Hepatocyte (in vitro differentiated cells): Measurements from ENCODE around the gene TMEM164. TPM values are rescaled to one million over a fixed set of nuclear protein-coding genes. Genes with fewer than 3 reads are reported as not detected.

Source experiments
- DNase-seq: peaks from one replicate; pipeline ENCODE4 v3.0.0-alpha.2; 2016; ENCODE audit warnings: low spot score
- H2AFZ ChIP-seq: fragments of 200-600 bp; sonication (generic); 2 replicates; pipeline ENCODE4 v1.6.0; 2016; ENCODE audit warnings: antibody characterized with exemption, mild to moderate bottlenecking
- H3K27ac ChIP-seq: fragments of 200-600 bp; sonication (generic); 2 replicates; pipeline ENCODE4 v1.5.1; 2016; ENCODE audit warnings: mild to moderate bottlenecking
- H3K27me3 ChIP-seq: fragments of 200-600 bp; sonication (generic); 2 replicates; pipeline ENCODE4 v1.6.1; 2016
- H3K36me3 ChIP-seq: fragments of 200-600 bp; sonication (generic); replicated peaks from 2 replicates; pipeline ENCODE4 v1.5.1; 2016; ENCODE audit warnings: low read depth; ENCODE audit not compliant: insufficient read depth
- H3K4me1 ChIP-seq: fragments of 200-600 bp; sonication (generic); 2 replicates; pipeline ENCODE4 v1.5.1; 2016; ENCODE audit warnings: mild to moderate bottlenecking, moderate library complexity; ENCODE audit not compliant: insufficient read depth
- H3K4me2 ChIP-seq: fragments of 200-600 bp; sonication (generic); 2 replicates; pipeline ENCODE4 v1.6.0; 2016
- H3K4me3 ChIP-seq: fragments of 200-600 bp; sonication (generic); 2 replicates; pipeline ENCODE4 v1.5.1; 2016; ENCODE audit warnings: mild to moderate bottlenecking
- H3K79me2 ChIP-seq: fragments of 200-600 bp; sonication (generic); 2 replicates; pipeline ENCODE4 v1.6.0; 2017; ENCODE audit warnings: mild to moderate bottlenecking
- H3K9me2 ChIP-seq: fragments of 200-600 bp; sonication (generic); replicated peaks from 2 replicates; pipeline ENCODE4 v1.6.0; 2017; ENCODE audit warnings: mild to moderate bottlenecking; ENCODE audit not compliant: insufficient read depth
- H3K9me3 ChIP-seq: fragments of 200-600 bp; sonication (generic); 2 replicates; pipeline ENCODE4 v1.5.1; 2016; ENCODE audit warnings: low read depth, mild to moderate bottlenecking
- H4K20me1 ChIP-seq: fragments of 200-600 bp; sonication (generic); 2 replicates; pipeline ENCODE4 v1.6.0; 2016; ENCODE audit warnings: mild to moderate bottlenecking; ENCODE audit not compliant: insufficient read depth, poor library complexity, severe bottlenecking
- EZH2 ChIP-seq: fragments of 200-600 bp; sonication (generic); IDR thresholded peaks from 2 replicates; pipeline ENCODE4 v1.6.1; 2016; ENCODE audit warnings: antibody characterized with exemption, mild to moderate bottlenecking, borderline replicate concordance
- EZH2phosphoT487 ChIP-seq: fragments of 200-600 bp; sonication (generic); IDR thresholded peaks from one replicate; pipeline ENCODE4 v1.6.1; 2018; ENCODE audit warnings: antibody characterized with exemption, mild to moderate bottlenecking, low read depth, moderate library complexity; ENCODE audit not compliant: unreplicated experiment, severe bottlenecking
- WGBS: methylation state at CpG from one replicate; pipeline ENCODE4 v1.1.6; 2016; ENCODE audit warnings: low lambda C conversion rate; ENCODE audit errors: missing lambda C conversion rate; 5-methylcytosine and 5-hydroxymethylcytosine counted together
- polyA plus RNA-seq: library from polyadenylated mRNA; unstranded; fragments of >200 nt; fragmentation: Nextera tagmentation; extraction: Ambion mirVana; gene quantifications from 2 replicates; pipeline ENCODE4 v1.2.1, GENCODE V29; 2016
- total RNA-seq: library from RNA; depleted of rRNA; stranded (reverse); fragments of >200 nt; gene quantifications from 2 replicates; pipeline ENCODE4 v1.2.3, GENCODE V29; 2014
- TF ChIP-seq, protein P1 (sequence below): fragments of 200-600 bp; sonication (generic); IDR thresholded peaks from 2 replicates; pipeline ENCODE4 v1.5.1; 2016; ENCODE audit warnings: antibody characterized with exemption, mild to moderate bottlenecking; ENCODE audit not compliant: poor library complexity

TMEM164 gene
- total and polyA plus RNA-seq, 2 experiments from 2014 or later, result 5.4 to 34.2 TPM

DNA sequence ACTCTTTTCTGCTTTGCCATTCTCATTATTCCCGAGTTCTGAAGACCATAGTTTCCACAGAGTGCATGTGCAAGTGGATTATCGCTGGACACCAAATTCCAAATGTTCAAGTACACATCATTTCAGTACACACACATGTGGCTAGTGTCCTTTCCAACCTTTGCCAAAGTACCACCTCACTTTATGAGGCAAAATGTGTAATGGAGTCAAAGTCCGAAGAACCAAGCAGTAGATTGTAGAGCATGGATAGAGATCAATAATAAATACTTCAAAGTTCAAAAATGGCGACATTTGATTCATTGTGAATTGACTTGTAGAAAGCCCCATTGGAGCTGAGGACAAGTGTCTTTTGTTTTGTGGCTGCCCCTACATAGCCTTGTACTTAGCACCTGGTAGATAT lies 115.6 kb downstream of the TMEM164 start:
- H3K4me1 ChIP-seq, result no peaks in the 10 kb centered on the region
- TF ChIP-seq EZH2, result no peak
- TF ChIP-seq, protein P1, sequence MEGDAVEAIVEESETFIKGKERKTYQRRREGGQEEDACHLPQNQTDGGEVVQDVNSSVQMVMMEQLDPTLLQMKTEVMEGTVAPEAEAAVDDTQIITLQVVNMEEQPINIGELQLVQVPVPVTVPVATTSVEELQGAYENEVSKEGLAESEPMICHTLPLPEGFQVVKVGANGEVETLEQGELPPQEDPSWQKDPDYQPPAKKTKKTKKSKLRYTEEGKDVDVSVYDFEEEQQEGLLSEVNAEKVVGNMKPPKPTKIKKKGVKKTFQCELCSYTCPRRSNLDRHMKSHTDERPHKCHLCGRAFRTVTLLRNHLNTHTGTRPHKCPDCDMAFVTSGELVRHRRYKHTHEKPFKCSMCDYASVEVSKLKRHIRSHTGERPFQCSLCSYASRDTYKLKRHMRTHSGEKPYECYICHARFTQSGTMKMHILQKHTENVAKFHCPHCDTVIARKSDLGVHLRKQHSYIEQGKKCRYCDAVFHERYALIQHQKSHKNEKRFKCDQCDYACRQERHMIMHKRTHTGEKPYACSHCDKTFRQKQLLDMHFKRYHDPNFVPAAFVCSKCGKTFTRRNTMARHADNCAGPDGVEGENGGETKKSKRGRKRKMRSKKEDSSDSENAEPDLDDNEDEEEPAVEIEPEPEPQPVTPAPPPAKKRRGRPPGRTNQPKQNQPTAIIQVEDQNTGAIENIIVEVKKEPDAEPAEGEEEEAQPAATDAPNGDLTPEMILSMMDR, result no peak
- no peak for TF ChIP-seq EZH2phosphoT487
- WGBS, result 70% methylated on average over 4 of the region's 4 CpGs
- H2AFZ ChIP-seq, result no peak overlapping the region
- H3K4me3 ChIP-seq, result no peak overlapping the region
- no peaks in the 10 kb centered on the region for H3K27me3 ChIP-seq
- H3K9me3 ChIP-seq, result no peaks in the 10 kb centered on the region
- no peak overlapping the region for H3K4me2 ChIP-seq
- no peaks in the 10 kb centered on the region for H4K20me1 ChIP-seq
- no peaks in the 10 kb centered on the region for H3K36me3 ChIP-seq
- DNase-seq, result no peak
- H3K27ac ChIP-seq, result no peak overlapping the region
- H3K9me2 ChIP-seq, result no peaks in the 10 kb centered on the region
- H3K79me2 ChIP-seq, result no peaks in the 10 kb centered on the region

- TF ChIP-seq, protein P1, result no peak
- TF ChIP-seq EZH2 (no peak), EZH2phosphoT487 (no peak)
- H3K4me3 ChIP-seq, result no peak overlapping the region
- no peaks in the 10 kb centered on the region for H4K20me1 ChIP-seq
- WGBS, result 67% methylated on average over 2 of the region's 2 CpGs
- H3K4me2 ChIP-seq, result no peak overlapping the region
- no peaks in the 10 kb centered on the region for H3K4me1 ChIP-seq
- no peaks in the 10 kb centered on the region for H3K9me3 ChIP-seq
- no peak overlapping the region for H3K27ac ChIP-seq
- no peak for DNase-seq
- H3K27me3 ChIP-seq, result no peaks in the 10 kb centered on the region
- no peaks in the 10 kb centered on the region for H3K36me3 ChIP-seq
- no peaks in the 10 kb centered on the region for H3K9me2 ChIP-seq
- H3K79me2 ChIP-seq, result no peaks in the 10 kb centered on the region
- H2AFZ ChIP-seq, result no peak overlapping the region
These were observed 116.6 kb downstream of the TMEM164 start for GRCh38 chrX:110119480-110119879.

GRCh38 chrX:110120025-110120424 lies 117.1 kb downstream of the TMEM164 start:
- 38% methylated on average over 2 of the region's 2 CpGs for WGBS
- H3K4me1 ChIP-seq, result no peaks in the 10 kb centered on the region
- H3K9me2 ChIP-seq, result no peaks in the 10 kb centered on the region
- H3K4me3 ChIP-seq, result no peak overlapping the region
- TF ChIP-seq EZH2phosphoT487 (no peak), EZH2 (no peak)
- TF ChIP-seq, protein P1, result no peak
- H3K4me2 ChIP-seq, result no peak overlapping the region
- no peaks in the 10 kb centered on the region for H4K20me1 ChIP-seq
- H3K9me3 ChIP-seq, result no peaks in the 10 kb centered on the region
- H3K79me2 ChIP-seq, result no peaks in the 10 kb centered on the region
- no peak overlapping the region for H3K27ac ChIP-seq
- no peaks in the 10 kb centered on the region for H3K27me3 ChIP-seq
- H3K36me3 ChIP-seq, result no peaks in the 10 kb centered on the region
- DNase-seq, result no peak
- H2AFZ ChIP-seq, result no peak overlapping the region

DNA sequence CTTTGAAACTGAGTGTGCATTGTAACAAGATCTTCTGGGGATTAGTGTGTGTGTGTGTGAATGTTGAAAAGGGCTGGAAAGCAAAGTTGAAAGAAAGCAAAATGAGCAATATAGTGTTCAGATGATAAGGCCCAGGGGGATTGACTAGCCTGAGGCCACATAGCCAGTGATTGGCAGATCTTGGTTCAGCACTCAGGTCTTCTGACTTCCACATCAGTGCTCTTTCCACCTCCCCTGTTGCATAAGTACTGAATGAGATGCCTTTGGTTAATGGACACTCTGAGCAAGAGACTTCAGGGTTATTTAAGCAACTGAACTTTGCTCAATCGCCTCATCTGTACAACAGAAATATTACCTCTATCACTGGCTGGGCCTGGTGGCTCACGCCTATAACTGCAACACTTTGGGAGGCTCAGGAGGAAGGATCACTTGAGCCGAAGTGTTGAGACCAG lies 120.4 kb downstream of the TMEM164 start:
- Histone ChIP-seq H3K4me2 (no peak overlapping the region), H3K79me2 (no peaks in the 10 kb centered on the region), H3K4me3 (no peak overlapping the region), H3K4me1 (no peaks in the 10 kb centered on the region), H3K27me3 (no peaks in the 10 kb centered on the region), H3K27ac (peak overlapping the region; percentile 71), H3K36me3 (no peaks in the 10 kb centered on the region), H3K9me3 (no peaks in the 10 kb centered on the region), H4K20me1 (no peaks in the 10 kb centered on the region), H3K9me2 (no peaks in the 10 kb centered on the region), H2AFZ (no peak overlapping the region)
- WGBS, result 72% methylated on average over 3 of the region's 3 CpGs
- DNase-seq, result peak; percentile 48
- TF ChIP-seq EZH2, result no peak
- no peak for TF ChIP-seq EZH2phosphoT487
- TF ChIP-seq, protein P1, result no peak
